GM12865 (cell line): ENCODE data around the gene CEP57L1.

ENCODE experiments used
- DNase-seq: peaks from one replicate; pipeline ENCODE4 v3.0.0; 2010; ENCODE audit warnings: low read depth
- H3K4me3 ChIP-seq: 2 replicates; pipeline ENCODE4 v1.5.1; 2011; ENCODE audit warnings: mild to moderate bottlenecking, low read depth, low read length, control low read depth
- TF ChIP-seq, protein P1 (sequence below): IDR thresholded peaks from 2 replicates; pipeline ENCODE4 v1.5.1; 2011; ENCODE audit warnings: low read length, control low read depth, low read depth, inconsistent platforms; ENCODE audit not compliant: insufficient read depth; ENCODE audit errors: missing control alignments

Gene CEP57L1

DNA sequence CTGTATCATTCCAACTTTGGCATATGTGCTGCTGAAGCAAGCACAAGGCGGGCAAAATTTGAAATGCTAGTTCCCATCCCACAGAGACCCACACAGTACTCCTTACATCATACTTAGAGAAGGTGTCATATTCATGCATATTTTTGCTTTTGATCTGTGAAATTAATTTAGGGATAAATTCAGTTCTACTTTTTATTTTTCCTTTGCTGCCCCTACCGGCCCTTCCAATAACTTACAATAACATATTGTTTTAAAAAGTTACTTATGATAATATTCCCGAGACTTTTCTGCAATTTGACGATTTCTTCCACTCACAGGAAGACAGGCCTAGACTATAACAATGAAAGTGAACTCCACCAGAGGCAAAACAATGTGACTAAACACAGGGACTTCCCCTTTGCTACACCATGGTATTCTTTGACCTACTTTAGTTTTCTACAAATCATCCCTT lies 35.7 kb upstream of the CEP57L1 start:
- TF ChIP-seq, protein P1, sequence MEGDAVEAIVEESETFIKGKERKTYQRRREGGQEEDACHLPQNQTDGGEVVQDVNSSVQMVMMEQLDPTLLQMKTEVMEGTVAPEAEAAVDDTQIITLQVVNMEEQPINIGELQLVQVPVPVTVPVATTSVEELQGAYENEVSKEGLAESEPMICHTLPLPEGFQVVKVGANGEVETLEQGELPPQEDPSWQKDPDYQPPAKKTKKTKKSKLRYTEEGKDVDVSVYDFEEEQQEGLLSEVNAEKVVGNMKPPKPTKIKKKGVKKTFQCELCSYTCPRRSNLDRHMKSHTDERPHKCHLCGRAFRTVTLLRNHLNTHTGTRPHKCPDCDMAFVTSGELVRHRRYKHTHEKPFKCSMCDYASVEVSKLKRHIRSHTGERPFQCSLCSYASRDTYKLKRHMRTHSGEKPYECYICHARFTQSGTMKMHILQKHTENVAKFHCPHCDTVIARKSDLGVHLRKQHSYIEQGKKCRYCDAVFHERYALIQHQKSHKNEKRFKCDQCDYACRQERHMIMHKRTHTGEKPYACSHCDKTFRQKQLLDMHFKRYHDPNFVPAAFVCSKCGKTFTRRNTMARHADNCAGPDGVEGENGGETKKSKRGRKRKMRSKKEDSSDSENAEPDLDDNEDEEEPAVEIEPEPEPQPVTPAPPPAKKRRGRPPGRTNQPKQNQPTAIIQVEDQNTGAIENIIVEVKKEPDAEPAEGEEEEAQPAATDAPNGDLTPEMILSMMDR, result no peak
- peak; percentile 29 for DNase-seq
- H3K4me3 ChIP-seq, result no peak overlapping the region

DNA sequence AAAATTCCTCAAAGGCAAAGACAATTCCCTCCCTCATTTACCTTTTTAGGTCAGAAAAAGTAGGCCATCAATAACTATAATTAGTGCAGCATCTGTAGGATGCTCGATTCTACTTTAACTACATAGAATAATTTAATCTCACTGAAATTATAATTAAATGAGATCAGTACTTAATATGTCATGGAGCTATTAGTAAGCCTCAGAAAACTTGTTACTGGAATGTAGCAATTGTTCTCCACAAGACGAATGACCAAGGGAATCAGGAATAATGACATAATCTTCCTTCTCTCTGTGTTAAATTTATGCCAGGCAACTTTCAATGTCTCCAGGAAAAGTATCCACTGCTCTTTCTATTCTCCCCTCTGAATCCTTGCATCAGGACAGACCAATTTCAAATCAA lies 34.7 kb upstream of the CEP57L1 start:
- H3K4me3 ChIP-seq, result no peak overlapping the region
- no peak for DNase-seq
- TF ChIP-seq, protein P1, result no peak

DNA sequence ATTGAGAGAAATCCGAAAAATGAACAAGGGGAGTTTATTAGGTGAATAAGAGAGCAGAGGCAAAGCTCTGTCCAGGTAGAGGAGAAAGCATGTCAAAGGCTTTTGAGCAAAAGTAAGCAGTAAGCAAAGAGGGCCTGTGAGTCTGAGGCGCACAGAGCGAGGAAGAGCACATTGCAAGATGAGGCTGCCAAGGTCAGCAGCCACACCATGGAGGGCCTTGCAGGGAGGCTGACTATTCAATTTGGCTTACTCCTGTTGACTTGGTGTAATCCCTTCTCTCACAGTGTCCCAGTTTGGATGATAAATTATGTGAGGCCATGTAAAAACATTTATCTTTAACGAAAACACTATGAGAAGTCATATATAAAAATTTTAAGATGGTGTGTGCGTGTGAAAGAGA lies 33.1 kb upstream of the CEP57L1 start:
- DNase-seq, result no peak
- H3K4me3 ChIP-seq, result no peak overlapping the region
- TF ChIP-seq, protein P1, result no peak

DNA sequence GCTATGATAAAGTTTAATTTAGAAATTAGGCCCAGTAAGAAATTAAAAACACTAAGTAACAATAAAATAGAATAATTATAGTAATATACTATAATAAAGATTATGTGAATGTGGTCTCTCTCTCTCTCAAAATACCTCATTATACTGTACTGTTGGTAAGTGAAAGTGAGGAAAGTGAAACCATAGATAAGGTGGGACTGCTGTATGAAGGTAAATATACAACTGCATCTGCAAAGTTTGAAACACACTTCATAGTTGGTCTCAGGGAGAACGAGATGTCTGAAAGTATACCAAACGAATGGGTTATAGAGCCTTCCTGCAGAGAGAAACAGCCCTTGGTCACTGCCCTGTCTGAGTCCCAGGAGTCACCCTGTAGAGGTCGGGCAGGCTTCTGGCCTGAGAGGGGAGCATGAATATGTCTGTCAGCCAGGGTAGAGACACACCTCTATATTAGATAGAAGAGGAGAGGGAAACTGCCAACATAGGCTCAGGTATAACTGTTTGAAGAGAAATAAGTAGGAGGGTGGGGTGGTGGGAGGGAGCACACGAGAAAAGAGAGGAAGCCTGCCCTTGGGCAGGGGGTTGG lies 32.4 kb upstream of the CEP57L1 start:
- H3K4me3 ChIP-seq, result no peak overlapping the region
- TF ChIP-seq, protein P1, result no peak
- DNase-seq, result no peak

DNA sequence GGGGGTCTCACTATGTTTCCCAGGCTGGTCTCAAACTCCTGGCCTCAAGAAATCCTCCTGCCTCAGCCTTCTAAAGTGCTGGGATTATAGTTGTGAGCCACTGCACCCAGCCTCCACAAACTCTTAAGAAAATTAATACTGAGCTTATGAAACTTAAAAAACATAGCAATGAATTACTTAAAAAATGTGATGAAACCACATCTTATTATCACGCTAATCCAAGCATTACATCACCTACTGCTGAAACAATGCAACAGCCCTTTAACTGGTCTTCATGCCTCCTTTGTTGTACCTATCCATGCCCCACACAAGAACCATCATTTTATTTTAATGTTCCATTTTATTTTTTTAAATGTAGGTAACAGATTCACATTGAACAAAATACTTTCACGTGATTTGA lies 25.6 kb upstream of the CEP57L1 start:
- no peak for DNase-seq
- H3K4me3 ChIP-seq, result no peak overlapping the region
- TF ChIP-seq, protein P1, result no peak

DNA sequence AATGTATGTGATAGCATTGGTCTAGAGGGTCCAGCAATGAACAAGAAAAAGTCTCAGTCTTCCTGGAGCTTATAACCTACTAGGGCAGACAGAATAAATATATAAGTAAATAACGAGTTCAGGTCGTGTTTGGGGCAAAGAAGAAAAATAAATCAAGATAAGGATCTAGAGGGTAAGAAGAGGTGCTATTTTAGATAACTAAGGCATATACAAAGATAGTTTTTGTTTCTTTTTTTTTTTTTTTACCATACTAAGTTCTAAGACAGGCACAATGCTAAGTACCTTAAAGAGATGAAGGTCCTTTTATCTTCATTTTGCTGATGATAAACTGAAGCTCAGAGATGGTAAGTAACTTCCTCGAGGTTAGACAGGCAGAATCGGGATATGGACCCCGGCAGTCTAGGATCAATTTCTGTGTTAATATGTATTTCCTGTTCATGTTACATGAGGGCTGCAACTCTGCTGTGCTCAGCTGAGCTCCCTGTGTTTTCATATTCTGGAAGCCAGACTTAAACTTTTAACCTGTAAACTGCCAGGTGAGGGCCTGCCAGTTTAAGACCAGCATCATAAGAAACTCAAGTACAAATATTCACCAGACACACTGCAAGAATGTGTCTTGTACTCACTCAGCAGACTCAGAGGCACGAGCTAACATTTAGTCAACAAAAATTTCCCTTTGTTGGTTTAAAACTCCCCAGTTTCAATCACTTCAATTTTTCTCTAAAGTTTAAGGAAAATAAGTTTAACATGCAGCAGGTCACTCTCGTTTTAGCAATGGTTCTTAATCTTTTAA lies 24.0 kb upstream of the CEP57L1 start:
- DNase-seq, result no peak
- TF ChIP-seq, protein P1, result no peak

More for the DNA sequence above, 24.0 kb upstream of the CEP57L1 start:
- no peak overlapping the region for H3K4me3 ChIP-seq
